GM04503 (cell line): ENCODE measurements around the gene ANXA4.
"Not testable (repeated sequence)": the region's sequence is repeated elsewhere in the genome, so short reads cannot be mapped to it uniquely, and the experiment has no call there.

Source experiments
- DNase-seq: peaks from one replicate; pipeline ENCODE4 v3.0.0-alpha.2; 2012; ENCODE audit warnings: low read depth

ANXA4 gene

GRCh38 chr2:69741575-69742321, at the start of gene ANXA4:
Gene ANXA4 (plus strand): TSS chr2:69742134. CDS start chr2:69781566, 39,432 bp downstream.
- no peak for DNase-seq

GRCh38 chr2:69692424-69692823, 49.5 kb upstream of the ANXA4 start:
- peak; percentile 48 for DNase-seq

- no peak for DNase-seq
Observed at GRCh38 chr2:69693059-69693774, 48.7 kb upstream of the ANXA4 start.

DNA sequence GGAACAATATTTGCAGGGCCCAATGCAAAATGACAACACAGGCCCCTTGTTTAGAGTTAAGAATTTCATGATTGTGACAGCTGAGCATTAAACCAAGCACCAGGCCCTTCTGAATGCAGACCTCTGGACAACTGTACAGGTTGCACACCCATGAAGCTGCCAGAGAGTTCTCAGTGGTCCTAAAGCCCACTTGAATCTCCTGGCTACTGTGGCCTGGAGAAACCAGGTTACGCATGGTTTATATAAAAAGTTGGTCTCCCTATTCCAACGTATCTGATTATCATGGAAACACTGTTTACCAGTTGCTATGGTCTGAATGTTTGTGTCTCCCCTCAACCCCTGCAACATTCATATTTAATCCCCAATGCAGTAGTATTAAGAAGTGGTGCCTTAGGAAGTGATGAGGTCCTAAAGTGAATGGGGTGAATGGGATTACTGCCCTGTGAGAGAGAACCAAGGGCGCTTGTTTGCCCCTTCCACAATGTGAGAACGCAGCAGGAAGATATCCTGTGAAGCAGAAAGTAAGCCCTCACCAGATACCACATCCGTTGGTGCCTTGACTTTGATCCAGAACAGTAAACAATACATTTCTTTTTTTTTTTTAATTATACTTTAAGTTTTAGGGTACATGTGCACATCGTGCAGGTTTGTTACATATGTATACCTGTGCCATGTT, 48.0 kb upstream of the ANXA4 start:
- no peak for DNase-seq

- peak; percentile 56 for DNase-seq
Observed at GRCh38 chr2:69694894-69695849, 46.8 kb upstream of the ANXA4 start.

DNA sequence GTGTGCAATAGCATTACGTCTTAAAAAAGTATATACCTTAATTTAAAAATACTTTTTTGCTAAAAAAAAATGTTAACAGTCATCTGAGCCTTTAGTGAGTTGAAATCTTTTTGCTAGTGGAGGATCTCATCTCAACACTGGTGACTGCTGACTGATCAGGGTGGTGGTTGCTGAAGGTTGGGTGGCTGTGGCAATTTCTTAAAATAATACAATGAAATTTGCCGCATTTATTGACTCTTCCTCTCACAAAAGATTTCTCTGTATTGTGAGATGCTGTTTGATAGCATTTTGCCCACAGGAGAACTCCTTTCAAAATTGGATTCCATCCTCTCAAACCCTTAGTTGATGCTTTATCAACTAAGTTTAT, 46.1 kb upstream of the ANXA4 start:
- no peak for DNase-seq

DNA sequence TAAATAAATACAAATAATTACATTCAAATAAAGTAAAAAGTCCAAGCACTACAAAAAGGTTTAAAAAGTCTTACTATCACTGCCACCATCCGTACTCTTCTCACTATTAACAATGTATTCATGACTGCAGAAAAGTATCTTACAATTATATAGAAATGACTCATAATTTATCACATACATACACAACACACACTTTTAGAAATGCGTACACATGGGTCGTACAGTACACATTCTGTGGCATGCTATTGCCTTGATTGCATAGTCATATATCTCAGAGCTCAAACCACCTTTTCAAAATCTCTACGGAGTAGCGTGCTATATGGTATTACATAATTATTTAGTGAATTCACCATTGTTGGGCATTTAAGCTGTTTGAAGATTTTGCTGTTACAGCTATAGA, 41.6 kb upstream of the ANXA4 start:
- no peak for DNase-seq

DNA sequence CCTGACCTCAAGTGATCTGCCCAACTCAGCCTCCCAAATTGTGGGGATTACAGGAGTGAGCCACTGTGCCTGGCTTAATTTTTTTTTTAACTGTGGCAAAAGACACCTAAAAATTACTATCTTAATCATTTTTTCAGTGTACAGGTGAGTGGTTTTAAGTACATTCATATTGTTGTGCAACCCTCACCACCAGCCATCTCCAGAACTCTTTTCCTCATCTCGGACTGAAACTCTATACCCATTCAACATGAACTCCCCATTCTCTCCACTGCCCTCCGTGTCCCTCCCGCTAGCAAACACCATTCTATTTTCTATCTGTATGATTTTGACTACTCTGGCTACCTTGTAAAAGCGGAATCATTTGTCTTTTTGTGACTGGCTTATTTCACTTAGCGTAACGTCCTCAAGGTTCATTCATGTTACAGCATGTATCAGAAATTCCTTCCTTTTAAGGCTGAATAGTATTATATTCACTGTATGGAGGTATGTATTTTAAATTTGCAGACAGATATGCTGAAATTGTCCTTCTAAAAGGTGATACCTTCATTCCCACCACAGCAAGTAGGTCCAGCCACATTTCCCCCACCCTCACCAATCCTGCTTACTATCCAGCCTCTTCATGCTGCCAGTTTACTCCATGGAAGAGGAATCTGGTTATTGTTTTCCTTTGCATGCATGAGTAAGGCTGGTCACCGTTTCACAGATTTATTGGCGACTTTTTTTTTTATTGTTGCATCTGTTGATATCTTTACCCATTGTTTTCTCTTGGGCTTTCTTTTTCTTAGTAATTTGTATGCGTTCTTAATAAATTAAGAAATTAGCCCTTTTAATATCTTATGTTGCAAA, 40.6 kb upstream of the ANXA4 start:
- no peak for DNase-seq

DNA sequence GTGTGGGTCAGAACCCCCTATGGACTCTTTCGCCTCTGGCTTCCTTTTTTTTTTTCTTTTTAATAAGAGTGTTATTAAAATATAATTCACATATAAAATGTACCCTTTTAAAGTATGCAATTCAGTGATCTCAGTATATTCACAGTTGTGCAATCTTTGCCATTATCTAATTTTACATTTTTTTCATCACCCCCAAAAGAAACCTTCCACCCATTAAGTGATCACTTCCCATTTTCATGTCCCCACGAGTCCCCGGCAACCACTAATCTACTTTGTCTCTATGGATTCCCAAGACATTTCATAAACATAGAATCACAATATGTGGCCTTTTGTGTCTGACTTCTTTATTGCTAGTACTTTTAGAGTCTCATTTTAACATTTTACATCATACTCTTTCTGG, 38.7 kb upstream of the ANXA4 start:
- no peak for DNase-seq

- DNase-seq: no peak
Observed at GRCh38 chr2:69704446-69704845, 37.5 kb upstream of the ANXA4 start.

DNA sequence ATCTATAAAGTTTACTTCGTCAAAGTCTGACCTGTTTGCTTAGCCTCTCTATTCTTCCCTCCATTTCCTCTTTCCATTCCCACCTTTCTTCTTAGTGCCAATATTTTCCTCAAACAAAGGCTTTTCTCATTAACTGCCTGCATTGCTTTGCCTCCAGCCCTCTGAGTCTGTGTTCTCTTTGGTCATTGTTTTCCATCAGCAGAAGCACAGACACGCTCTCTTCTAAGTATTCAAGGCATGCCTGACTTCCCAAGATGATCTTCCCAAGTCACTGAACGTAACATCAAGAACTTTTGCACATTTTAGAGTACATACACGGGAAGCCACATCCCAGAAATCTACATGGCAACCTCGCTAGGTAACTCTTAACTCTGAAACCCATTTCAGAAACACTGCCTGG, 32.6 kb upstream of the ANXA4 start:
- DNase-seq: no peak

- no peak for DNase-seq
Observed at GRCh38 chr2:69711971-69712370, 30.0 kb upstream of the ANXA4 start.

GRCh38 chr2:69714024-69714423, 27.9 kb upstream of the ANXA4 start:
- DNase-seq: no peak

- DNase-seq: not testable (repeated sequence)
Observed at GRCh38 chr2:69714539-69715220, 27.3 kb upstream of the ANXA4 start.

- no peak for DNase-seq
Observed at GRCh38 chr2:69715964-69716363, 26.0 kb upstream of the ANXA4 start.

DNA sequence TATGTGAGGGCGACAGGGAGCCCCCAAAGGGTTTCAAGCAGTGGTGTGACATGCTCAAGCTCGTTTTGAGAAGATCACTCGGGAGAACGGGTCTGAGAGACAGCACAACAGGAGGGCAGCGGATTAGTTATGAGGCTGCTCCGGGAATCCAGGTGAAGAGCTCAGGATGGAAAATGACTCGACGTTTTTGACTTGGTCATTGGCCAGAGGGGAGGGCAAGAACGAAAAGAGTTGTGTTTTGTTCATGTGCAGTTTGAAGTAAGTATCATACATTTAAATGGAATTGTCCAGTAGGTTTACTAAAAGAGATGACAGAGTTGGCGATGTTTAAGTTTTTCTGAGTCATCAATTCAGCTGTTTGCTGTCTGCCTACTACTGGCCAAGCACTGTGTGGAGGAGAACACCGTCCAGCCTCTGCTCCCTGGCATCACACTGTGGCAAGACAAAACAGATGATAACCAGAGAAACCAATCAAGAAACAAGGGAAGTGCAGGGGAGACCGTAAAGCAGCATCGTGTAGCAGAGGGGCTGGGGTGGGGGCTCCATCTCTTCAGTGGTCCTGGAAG, 25.3 kb upstream of the ANXA4 start:
- no peak for DNase-seq

DNA sequence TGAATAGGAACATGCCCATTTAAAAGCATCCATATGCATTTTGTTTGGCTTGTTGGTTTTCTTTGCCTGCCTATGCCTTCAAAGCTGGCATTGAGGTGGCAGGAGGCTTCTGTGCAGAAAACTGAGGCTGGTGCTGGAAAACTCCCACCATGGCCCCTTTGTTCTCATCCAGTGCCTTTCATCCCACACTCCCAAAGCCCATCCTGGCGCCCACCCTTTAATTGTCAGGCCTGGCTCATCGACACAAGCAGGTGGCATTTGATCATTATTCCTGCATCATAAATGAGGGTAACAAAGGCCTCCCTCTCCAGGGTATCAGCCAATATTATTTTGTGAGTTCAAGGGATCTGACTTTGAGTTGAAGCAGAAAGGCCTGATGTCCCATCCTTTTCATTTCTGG, 24.7 kb upstream of the ANXA4 start:
- DNase-seq: no peak

GRCh38 chr2:69717861-69718273, 24.1 kb upstream of the ANXA4 start:
- DNase-seq: no peak

- DNase-seq: no peak
Observed at GRCh38 chr2:69718338-69718965, 23.5 kb upstream of the ANXA4 start.

DNA sequence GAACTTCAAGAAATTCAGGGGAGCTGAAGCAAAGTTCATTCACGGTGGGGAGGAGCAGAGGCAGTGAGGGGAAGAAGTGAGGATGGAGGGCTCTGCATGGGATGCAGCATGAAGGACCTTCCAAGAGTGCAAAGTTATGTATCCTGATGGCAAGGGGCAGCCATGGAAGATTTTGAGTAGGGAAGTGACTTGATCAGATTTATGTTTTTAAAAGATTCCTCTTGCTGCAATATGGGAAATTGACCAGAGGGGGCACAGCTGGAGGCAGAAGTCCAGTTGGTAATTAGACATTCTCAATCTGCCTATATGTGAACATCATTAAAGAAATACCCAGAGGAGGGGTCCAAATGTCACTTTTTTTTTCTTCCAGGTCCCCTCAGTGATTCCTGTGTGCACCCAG, 21.5 kb upstream of the ANXA4 start:
- DNase-seq: no peak
